Kidney (tissue), 14 donors: Measurements from ENCODE around the gene CTIF. TPM values are rescaled to one million over a fixed set of nuclear protein-coding genes. Genes with fewer than 3 reads are reported as not detected.

ENCODE experiments used
- DNase-seq, 5 donors: peaks; one replicate each; pipeline ENCODE4 v3.0.0-alpha.2; 2013 to 2020
- FAIRE-seq: peaks from 2 replicates; lab custom pipeline; 2012; peaks lifted over from hg19 to GRCh38; lab: Jason Lieb, UNC
- H3K27ac ChIP-seq, 2 donors: one replicate each; pipeline ENCODE4 v1.7.0; 2013; ENCODE audit warnings: low read depth in 2 of 2, low read length in 2 of 2, inconsistent platforms in 1 of 2
- H3K27me3 ChIP-seq: one replicate; pipeline ENCODE4 v1.7.1; 2013; ENCODE audit warnings: low read length, inconsistent platforms; ENCODE audit not compliant: control insufficient read depth, insufficient read depth
- H3K36me3 ChIP-seq, 3 donors: one replicate each; pipeline versions ENCODE4 v1.7.0 to v1.7.1; 2013; ENCODE audit warnings: low read length in 3 of 3, control low read depth in 1 of 3, inconsistent platforms in 1 of 3; ENCODE audit not compliant: insufficient read depth in 3 of 3, control insufficient read depth in 2 of 3
- H3K4me1 ChIP-seq, 3 donors: one replicate each; pipeline versions ENCODE4 v1.7.0 to v1.7.1; 2013; ENCODE audit warnings: low read length in 3 of 3, inconsistent platforms in 1 of 3, low read depth in 1 of 3; ENCODE audit not compliant: control insufficient read depth in 2 of 3, insufficient read depth in 2 of 3
- H3K4me3 ChIP-seq, 3 donors: one replicate each; pipeline versions ENCODE4 v1.7.0 to v1.8.1; 2013; ENCODE audit warnings: low read length in 3 of 3, control low read depth in 1 of 3, inconsistent platforms in 1 of 3
- H3K9ac ChIP-seq, 3 donors: one replicate each; pipeline versions ENCODE4 v1.7.0 to v1.7.1; 2013; ENCODE audit warnings: low read length in 3 of 3, control low read depth in 1 of 3, inconsistent platforms in 1 of 3
- H3K9me3 ChIP-seq, 3 donors: one replicate each; pipeline versions ENCODE4 v1.7.0 to v1.7.1; 2013; ENCODE audit warnings: low read length in 3 of 3, control low read depth in 1 of 3, inconsistent platforms in 1 of 3; ENCODE audit not compliant: control insufficient read depth in 2 of 3, insufficient read depth in 1 of 3
- CTCF ChIP-seq: IDR thresholded peaks from 3 replicates; pipeline ENCODE4 v1.5.1; 2012; ENCODE audit warnings: mild to moderate bottlenecking, moderate library complexity, borderline replicate concordance; ENCODE audit not compliant: insufficient read depth; ENCODE audit errors: extremely low read depth
- intact Hi-C: fragments of 100-400 bp; cut with DNase I; formaldehyde crosslinking; loops from one replicate; pipeline ENCODE4 v1.11.1; 2022
- polyA plus RNA-seq: library from polyadenylated mRNA; stranded (reverse); fragments of 350-450 nt; fragmentation: Illumina TruSeq; extraction: RNeasy Lipid Tissue Mini Kit (QIAGEN cat#74804); gene quantifications from one replicate; pipeline ENCODE4 v1.2.3, GENCODE V29; 2014; ENCODE audit warnings: low read depth, low replicate concordance; ENCODE audit not compliant: insufficient read depth
- total RNA-seq: library from RNA; stranded (reverse); fragmentation: NEBNext Ultra II Directional; extraction: Animal tissue kit (Norgen Biotek cat#: 25700); gene quantifications from one replicate; pipeline ENCODE4 v1.2.1, GENCODE V29; 2021
- donor health status: control.
- donor health status: control.
- donor health status: control.
- donor health status: control.
- donor health status: control.
- donor health status: DM: yes; HTN: yes; CAD: no.
- donor health status: Normal renal cell carcinoma (clear cell type).

The CTIF gene
- total and polyA plus RNA-seq, 2 donors from 2014 or later = 37.3 to 41.9 TPM

GRCh38 chr18:48875942-48876511, 337.2 kb downstream of the CTIF start:
- Histone ChIP-seq H3K9ac (no peak overlapping the region), H3K27ac (no peak overlapping the region), H3K36me3 (no peaks in the 10 kb centered on the region), H3K4me1 (peaks cover 0 to 6% (median 0%) of the 10 kb centered on the region in 3 donors), H3K4me3 (no peak overlapping the region), H3K27me3 (no peaks in the 10 kb centered on the region), H3K9me3 (no peaks in the 10 kb centered on the region)
- no peak for FAIRE-seq
- peak; percentile 72 to 79 (median 76) for DNase-seq
- intact Hi-C loops = no loop called here
- no peak for TF ChIP-seq CTCF

- FAIRE-seq = no peak
- DNase-seq = no peak
Observed at GRCh38 chr18:48876590-48876989, 337.8 kb downstream of the CTIF start.

GRCh38 chr18:48877941-48878340, 339.1 kb downstream of the CTIF start:
- DNase-seq (peak in 1 of 5 donors; percentile 44), FAIRE-seq (no peak)
- H3K27me3 ChIP-seq = no peaks in the 10 kb centered on the region
- peak overlapping the region in 1 of 3 donors; percentile 22 for H3K9ac ChIP-seq
- intact Hi-C loops = no loop called here
- H3K9me3 ChIP-seq = no peaks in the 10 kb centered on the region
- H3K36me3 ChIP-seq = no peaks in the 10 kb centered on the region
- no peak overlapping the region for H3K27ac ChIP-seq
- H3K4me1 ChIP-seq = peaks cover 0 to 6% (median 0%) of the 10 kb centered on the region in 3 donors
- TF ChIP-seq CTCF = no peak
- H3K4me3 ChIP-seq = no peak overlapping the region

More at GRCh38 chr18:48876590-48876989, 337.8 kb downstream of the CTIF start:
- H3K36me3 ChIP-seq = no peaks in the 10 kb centered on the region
- TF ChIP-seq CTCF = no peak
- no peak overlapping the region for H3K27ac ChIP-seq
- H3K27me3 ChIP-seq = no peaks in the 10 kb centered on the region
- H3K4me1 ChIP-seq = peaks cover 0 to 6% (median 0%) of the 10 kb centered on the region in 3 donors
- intact Hi-C loops = no loop called here
- H3K9me3 ChIP-seq = no peaks in the 10 kb centered on the region
- H3K4me3 ChIP-seq = no peak overlapping the region
- H3K9ac ChIP-seq = no peak overlapping the region
